Lower leg skin (tissue), 4 donors: ENCODE measurements around the gene GRIK3. TPM values are rescaled to one million over a fixed set of nuclear protein-coding genes. Genes with fewer than 3 reads are reported as not detected.
"Not testable (repeated sequence)": the region's sequence is repeated elsewhere in the genome, so short reads cannot be mapped to it uniquely, and the experiment has no call there.

Source experiments
- DNase-seq, 2 donors: peaks; one replicate each; pipeline ENCODE4 v3.0.0-alpha.2; 2019; ENCODE audit warnings: low spot score in 2 of 2
- H3K4me3 ChIP-seq: fragments of 200-600 bp; sonication (generic); 2 replicates; pipeline ENCODE4 v1.5.1; 2017; ENCODE audit warnings: mild to moderate bottlenecking, low read depth; ENCODE audit not compliant: poor library complexity, severe bottlenecking
- CTCF ChIP-seq, 3 donors: fragments of 450-650 bp; IDR thresholded peaks; one replicate each; pipeline ENCODE4 v1.5.1; 2016; ENCODE audit warnings: antibody characterized with exemption in 3 of 3, mild to moderate bottlenecking in 3 of 3, moderate library complexity in 2 of 3
- POLR2A ChIP-seq, 2 donors: fragments of 450-650 bp; IDR thresholded peaks; one replicate each; pipeline ENCODE4 v1.6.1; 2016 to 2017; ENCODE audit warnings: antibody characterized with exemption in 2 of 2, mild to moderate bottlenecking in 1 of 2, moderate library complexity in 1 of 2
- WGBS, 2 donors: methylation state at CpG; one replicate each; pipeline ENCODE4 v1.1.5; 2018; 5-methylcytosine and 5-hydroxymethylcytosine counted together
- intact Hi-C: fragments of 100-400 bp; cut with DNase I; formaldehyde crosslinking; loops from one replicate; pipeline ENCODE4 v1.15.0; 2023; ENCODE audit warnings: low total_unique reads
- total RNA-seq, 4 donors: library from RNA; depleted of rRNA; stranded (reverse); fragments of >200 nt; gene quantifications; one replicate each; pipeline ENCODE4 v1.1.0, GENCODE V29; 2016

The GRIK3 gene
- total RNA-seq, 4 donors from 2014 or later: 0.04 to 0.36 (median 0.19) TPM

- no peak for TF ChIP-seq CTCF (IDR thresholded peaks at IDR 0.05)
- no peak for TF ChIP-seq POLR2A (IDR thresholded peaks at IDR 0.05)
- peak in 1 of 2 donors; percentile 52 for DNase-seq
- H3K4me3 ChIP-seq: no peak overlapping the region
- intact Hi-C loops: no loop called here
- 64 to 69% methylated on average over 7 of the region's 7 CpGs for WGBS, 2 donors
Observed at GRCh38 chr1:36912365-36912865, 121.9 kb downstream of the GRIK3 start.

GRCh38 chr1:36911561-36912364, 122.6 kb downstream of the GRIK3 start:
- TF ChIP-seq CTCF (IDR thresholded peaks at IDR 0.05): no peak
- no peak for TF ChIP-seq POLR2A (IDR thresholded peaks at IDR 0.05)
- DNase-seq: no peak
- no peak overlapping the region for H3K4me3 ChIP-seq
- 75 to 80% methylated on average over 21 of the region's 21 CpGs for WGBS, 2 donors
- intact Hi-C loops: no loop called here

- intact Hi-C loops: no loop called here
- DNase-seq: no peak
- H3K4me3 ChIP-seq: no peak overlapping the region
- TF ChIP-seq CTCF (IDR thresholded peaks at IDR 0.05) (no peak), POLR2A (IDR thresholded peaks at IDR 0.05) (no peak)
- 74 to 77% methylated on average over 9 of the region's 9 CpGs for WGBS, 2 donors
Observed at GRCh38 chr1:36910886-36911540, 123.3 kb downstream of the GRIK3 start.

- TF ChIP-seq POLR2A (IDR thresholded peaks at IDR 0.05) (no peak), CTCF (IDR thresholded peaks at IDR 0.05) (no peak)
- WGBS, 2 donors: 43 to 52% methylated on average over 10 of the region's 10 CpGs
- H3K4me3 ChIP-seq: no peak overlapping the region
- DNase-seq: peak in 1 of 2 donors; percentile 49
- intact Hi-C loops: no loop called here
Observed at GRCh38 chr1:36909946-36910725, 124.2 kb downstream of the GRIK3 start.

GRCh38 chr1:36909359-36909758, 125.0 kb downstream of the GRIK3 start:
- intact Hi-C loops, H3K4me3 ChIP-seq: not testable (repeated sequence)
- WGBS, 2 donors: 92 to 93% methylated on average over 10 of the region's 10 CpGs
- peak in 1 of 2 donors; percentile 17 for DNase-seq

- WGBS, 2 donors: 63 to 74% methylated on average over 3 of the region's 3 CpGs
- intact Hi-C loops: no loop called here
- TF ChIP-seq POLR2A (IDR thresholded peaks at IDR 0.05) (no peak), CTCF (IDR thresholded peaks at IDR 0.05) (no peak)
- no peak overlapping the region for H3K4me3 ChIP-seq
- DNase-seq: no peak
Observed at GRCh38 chr1:36908096-36908495, 126.2 kb downstream of the GRIK3 start.
